AG20443 (cell line): ENCODE data around the gene JAKMIP2.

Experiments used
- DNase-seq: peaks from one replicate; pipeline ENCODE4 v3.0.0; 2012; ENCODE audit warnings: low spot score, mixed read lengths

The JAKMIP2 gene

GRCh38 chr5:147788023-147788422 lies 5.5 kb upstream of the JAKMIP2 start:
- no peak for DNase-seq

GRCh38 chr5:147786142-147786541 lies 3.6 kb upstream of the JAKMIP2 start:
- no peak for DNase-seq

- DNase-seq: no peak
Measured at GRCh38 chr5:147784146-147784987, 1.8 kb upstream of the JAKMIP2 start.

GRCh38 chr5:147780924-147781573 lies 1.5 kb downstream of the JAKMIP2 start:
- no peak for DNase-seq

GRCh38 chr5:147779694-147780093 lies 2.8 kb downstream of the JAKMIP2 start:
- DNase-seq: no peak

- no peak for DNase-seq
Measured at GRCh38 chr5:147776989-147777388, 5.5 kb downstream of the JAKMIP2 start.

- no peak for DNase-seq
Measured at GRCh38 chr5:147773587-147773986, 8.9 kb downstream of the JAKMIP2 start.

GRCh38 chr5:147773139-147773538 lies 9.4 kb downstream of the JAKMIP2 start:
- DNase-seq: no peak

GRCh38 chr5:147767048-147767447 lies 15.5 kb downstream of the JAKMIP2 start:
- DNase-seq: no peak

- DNase-seq: peak; percentile 35
Measured at GRCh38 chr5:147763791-147764525, 18.6 kb downstream of the JAKMIP2 start.

GRCh38 chr5:147760086-147760875 lies 22.2 kb downstream of the JAKMIP2 start:
- DNase-seq: no peak

GRCh38 chr5:147759441-147759840 lies 23.1 kb downstream of the JAKMIP2 start:
- no peak for DNase-seq

GRCh38 chr5:147756566-147756965 lies 26.0 kb downstream of the JAKMIP2 start:
- DNase-seq: no peak

- no peak for DNase-seq
Measured at GRCh38 chr5:147754372-147755122, 28.0 kb downstream of the JAKMIP2 start.

- no peak for DNase-seq
Measured at GRCh38 chr5:147753765-147754164, 28.8 kb downstream of the JAKMIP2 start.

GRCh38 chr5:147752666-147753290 lies 29.8 kb downstream of the JAKMIP2 start:
- no peak for DNase-seq

GRCh38 chr5:147752033-147752432 lies 30.5 kb downstream of the JAKMIP2 start:
- no peak for DNase-seq

GRCh38 chr5:147751156-147751830 lies 31.2 kb downstream of the JAKMIP2 start:
- no peak for DNase-seq

GRCh38 chr5:147750065-147750464 lies 32.5 kb downstream of the JAKMIP2 start:
- DNase-seq: no peak

- no peak for DNase-seq
Measured at GRCh38 chr5:147748590-147748989, 33.9 kb downstream of the JAKMIP2 start.
